GM12891 (cell line): ENCODE measurements around the gene ANK2.
"Not testable (repeated sequence)": the region's sequence is repeated elsewhere in the genome, so short reads cannot be mapped to it uniquely, and the experiment has no call there.

Experiments used
- POLR2A ChIP-seq: IDR thresholded peaks from 2 replicates; pipeline ENCODE4 v1.6.1; 2011; ENCODE audit warnings: low read depth, low read length, control low read depth
- POU2F2 ChIP-seq: IDR thresholded peaks from 2 replicates; pipeline ENCODE4 v1.6.1; 2011; ENCODE audit warnings: low read depth, mild to moderate bottlenecking, control low read depth, low read length, moderate library complexity
- TAF1 ChIP-seq: IDR thresholded peaks from 2 replicates; pipeline ENCODE4 v1.6.1; 2011; ENCODE audit warnings: low read depth, low read length, control low read depth

GRCh38 chr4:113186220-113186619 lies 136.8 kb downstream of the ANK2 start:
- TF ChIP-seq POLR2A, TAF1, POU2F2: not testable (repeated sequence)
